Measurements from ENCODE around the gene TMEM242. TPM values are rescaled to one million over a fixed set of nuclear protein-coding genes. Genes with fewer than 3 reads are reported as not detected.
"Not testable (repeated sequence)": the region's sequence is repeated elsewhere in the genome, so short reads cannot be mapped to it uniquely, and the experiment has no call there.

Gene TMEM242
- polyA plus RNA-seq, 1 donor, result 10.2 TPM

DNA sequence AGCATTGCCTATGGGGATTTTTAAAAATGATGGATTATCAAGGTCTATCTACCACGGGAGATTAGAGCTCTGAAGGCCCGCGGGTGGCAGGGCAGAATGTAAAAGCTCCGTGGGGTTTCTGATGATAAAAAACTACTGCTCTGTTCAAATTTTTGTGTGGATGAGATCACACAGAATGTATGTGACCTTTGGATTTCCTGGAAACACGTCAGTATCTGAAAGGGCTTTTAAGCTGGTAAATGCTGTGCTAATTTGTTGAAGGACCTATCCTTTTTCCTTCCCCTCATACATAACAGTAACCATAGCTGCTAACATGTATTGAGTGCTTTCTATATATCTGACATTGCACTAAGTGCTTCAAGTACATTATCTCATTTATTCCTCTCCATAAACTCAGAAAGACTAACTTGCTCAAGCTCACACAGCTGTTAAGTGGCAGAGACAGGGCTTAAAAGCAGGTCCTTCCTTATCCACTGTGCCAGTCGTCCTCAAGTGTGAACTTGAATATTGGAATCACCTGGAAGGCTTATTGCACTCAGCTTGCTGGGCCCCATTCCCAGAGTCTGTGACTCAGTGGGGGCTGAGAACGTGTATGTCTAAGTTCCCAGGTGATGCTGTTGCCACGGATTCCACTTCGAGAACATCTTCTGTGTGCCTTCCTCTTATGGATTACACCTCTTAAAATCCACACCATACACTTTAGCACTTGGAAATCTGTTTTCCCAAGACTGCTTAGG, 1.9 kb upstream of the TMEM242 start:
- no peak for DNase-seq (ENCODE audit: low read depth)

DNA sequence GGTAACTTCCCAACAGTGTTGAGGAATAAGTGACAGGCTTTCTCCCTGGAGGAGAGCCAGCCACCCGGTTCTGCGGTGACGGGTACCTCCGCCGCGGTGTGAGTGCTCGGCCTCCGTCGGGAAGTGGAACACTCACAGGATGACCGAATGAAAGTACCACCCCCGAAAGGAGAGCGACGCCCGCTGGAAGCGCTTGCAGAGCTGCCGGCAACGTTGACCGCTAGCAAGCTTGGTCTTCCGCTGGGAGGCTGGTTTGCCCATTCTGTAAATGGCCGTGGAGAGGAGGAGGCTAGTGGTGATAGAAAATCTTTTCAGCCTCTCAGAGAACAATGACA, 614 bp upstream of the TMEM242 start:
- peak; percentile 53 for DNase-seq (ENCODE audit: low read depth)

DNA sequence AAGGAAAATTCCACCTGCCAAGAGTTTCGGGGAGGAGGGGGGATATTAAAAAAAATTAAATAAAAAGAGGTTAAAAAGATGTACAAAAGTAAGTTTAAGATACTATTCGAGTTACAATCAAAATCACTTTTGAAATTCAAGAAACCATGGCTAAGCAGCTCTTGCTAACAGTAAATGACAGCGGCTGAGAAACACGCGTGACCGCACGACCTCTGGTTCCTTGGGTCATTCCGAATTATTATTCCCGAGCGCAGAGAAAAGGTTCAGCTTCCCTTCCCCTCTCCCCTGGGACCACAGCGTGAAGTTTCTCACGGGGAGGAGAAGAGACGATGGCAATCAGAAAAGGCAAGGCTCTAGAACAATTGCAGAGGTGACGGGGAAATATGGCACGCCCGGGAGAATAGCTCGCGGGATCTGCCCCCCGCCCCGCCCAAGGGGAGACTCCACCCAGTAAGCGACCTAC, 496 bp downstream of the TMEM242 start:
- no peak for DNase-seq (ENCODE audit: low read depth)

DNA sequence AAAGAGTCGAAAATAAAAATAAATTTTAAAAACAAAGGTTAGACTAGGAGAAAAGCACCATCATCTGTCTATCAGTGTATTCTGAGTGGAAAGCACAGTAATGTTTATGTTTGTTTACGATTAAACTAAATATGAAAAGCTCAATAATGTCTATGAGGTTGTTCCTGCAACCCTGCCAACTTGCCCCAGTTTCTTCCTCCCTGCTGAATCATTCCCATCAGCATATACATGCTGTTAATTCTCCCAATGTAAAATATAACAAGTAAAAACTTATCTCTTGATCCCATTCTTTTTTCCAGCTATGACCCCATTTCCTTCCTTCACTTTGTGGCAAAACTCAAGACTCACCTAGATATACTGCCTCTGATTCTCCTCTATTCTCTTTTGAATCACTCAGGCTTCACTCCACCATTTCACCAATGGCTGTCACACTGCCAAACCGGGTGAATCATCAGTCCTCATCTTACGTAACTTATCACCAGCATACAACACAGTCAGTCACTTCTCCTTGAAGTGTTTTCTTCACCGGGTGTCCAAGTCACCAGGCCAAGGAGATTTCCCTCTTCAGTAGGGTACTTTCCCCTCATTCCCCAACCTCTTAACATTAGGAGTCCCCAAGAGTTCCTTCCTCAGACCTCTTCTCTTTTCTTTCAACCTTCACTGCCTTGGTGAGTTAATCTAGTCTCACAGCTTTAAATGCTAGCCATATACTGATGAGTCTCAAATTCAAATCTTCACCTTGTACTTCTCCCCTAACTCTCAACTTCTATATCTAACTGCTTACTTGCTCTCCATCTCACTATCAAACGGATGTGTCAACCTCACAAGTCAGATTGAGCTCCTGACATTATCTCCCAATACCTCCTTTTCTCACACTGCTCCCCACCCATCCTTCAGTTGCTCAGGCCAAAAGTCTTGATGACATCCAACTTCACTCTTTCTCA, 6.2 kb downstream of the TMEM242 start:
- DNase-seq (ENCODE audit: low read depth), result no peak

DNA sequence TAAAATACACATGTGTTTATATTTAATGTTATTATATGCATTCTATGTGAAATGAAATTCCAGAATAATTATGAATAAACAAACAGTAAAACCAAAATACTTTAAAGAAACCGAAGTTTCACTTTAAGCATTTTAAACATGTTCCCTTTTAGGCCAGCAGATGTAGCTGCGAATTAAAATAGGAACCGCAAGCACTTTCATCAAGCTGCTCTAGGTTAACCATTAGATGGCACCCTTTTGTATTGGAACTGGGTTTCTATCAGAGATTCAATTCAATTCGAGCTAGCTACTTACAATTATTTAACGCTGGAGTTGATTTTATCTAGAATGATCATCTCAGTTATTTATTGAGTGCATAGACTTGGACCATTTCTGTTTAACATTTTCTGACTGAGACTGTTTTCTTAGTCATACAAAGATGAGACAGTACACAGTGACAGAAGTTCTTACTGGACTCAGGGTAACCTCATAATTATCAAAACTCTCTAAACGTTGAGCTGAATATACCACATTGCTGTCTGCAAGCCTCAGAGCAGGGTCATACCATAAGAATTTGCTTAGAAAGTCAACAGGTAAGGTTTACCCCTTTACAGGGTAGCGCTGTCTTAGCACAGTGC, 8.5 kb downstream of the TMEM242 start:
- DNase-seq (ENCODE audit: low read depth), result peak; percentile 57

DNA sequence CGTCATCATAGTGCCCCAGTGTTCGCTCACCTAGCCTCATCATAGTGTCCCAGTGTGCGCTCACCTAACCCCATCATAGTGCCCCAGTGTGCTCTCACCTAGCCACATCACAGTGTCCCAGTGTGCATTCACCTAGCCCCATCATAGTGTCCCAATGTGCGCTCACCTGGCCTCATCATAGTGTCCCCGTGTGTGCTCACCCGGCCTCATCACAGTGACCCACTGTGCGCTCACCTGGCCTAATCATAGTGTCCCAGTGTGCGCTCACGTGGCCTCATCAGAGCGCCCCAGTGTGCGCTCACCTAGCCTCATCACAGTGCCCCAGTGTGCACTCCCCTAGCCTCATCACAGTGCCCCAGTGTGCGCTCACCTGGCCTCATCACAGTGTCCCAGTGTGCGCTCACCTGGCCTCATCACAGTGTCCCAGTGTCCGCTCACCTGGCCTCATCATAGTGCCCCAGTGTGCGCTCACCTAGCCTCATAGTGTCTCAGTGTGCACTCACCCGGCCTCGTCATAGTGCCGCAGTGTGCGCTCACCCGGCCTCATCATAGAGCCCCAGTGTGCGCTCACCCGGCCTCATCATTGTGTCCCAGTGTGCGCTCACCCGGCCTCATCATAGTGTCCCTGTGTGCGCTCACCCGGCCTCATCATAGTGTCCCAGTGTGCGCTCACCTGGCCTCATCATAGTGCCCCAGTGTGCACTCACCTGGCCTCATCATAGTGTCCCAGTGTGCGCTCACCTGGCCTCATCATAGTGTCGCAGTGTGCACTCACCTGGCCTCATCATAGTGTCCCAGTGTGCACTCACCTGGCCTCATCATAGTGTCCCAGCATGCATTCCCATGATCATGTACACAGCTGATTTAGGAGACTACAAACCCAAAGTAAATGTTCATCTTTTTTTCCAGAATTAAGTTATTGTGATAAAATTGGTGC, 9.5 kb downstream of the TMEM242 start:
- no peak for DNase-seq (ENCODE audit: low read depth)

DNA sequence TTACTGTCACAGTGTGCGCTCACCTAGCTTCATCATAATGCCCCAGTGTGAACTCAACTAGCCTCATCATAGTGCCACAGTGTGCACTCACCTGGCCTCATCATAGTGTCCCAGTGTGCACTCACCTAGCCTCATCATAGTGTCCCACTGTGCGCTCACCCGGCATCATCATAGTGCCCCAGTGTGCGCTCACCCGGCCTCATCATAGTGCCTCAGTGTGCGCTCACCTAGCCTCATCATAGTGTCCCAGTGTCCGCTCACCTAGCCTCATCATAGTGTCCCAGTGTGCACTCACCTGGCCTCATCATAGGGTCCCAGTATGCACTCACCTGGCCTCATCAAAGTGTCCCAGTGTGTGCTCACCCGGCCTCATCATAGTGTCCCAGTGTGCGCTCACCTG, 10.6 kb downstream of the TMEM242 start:
- DNase-seq (ENCODE audit: low read depth), result no peak

DNA sequence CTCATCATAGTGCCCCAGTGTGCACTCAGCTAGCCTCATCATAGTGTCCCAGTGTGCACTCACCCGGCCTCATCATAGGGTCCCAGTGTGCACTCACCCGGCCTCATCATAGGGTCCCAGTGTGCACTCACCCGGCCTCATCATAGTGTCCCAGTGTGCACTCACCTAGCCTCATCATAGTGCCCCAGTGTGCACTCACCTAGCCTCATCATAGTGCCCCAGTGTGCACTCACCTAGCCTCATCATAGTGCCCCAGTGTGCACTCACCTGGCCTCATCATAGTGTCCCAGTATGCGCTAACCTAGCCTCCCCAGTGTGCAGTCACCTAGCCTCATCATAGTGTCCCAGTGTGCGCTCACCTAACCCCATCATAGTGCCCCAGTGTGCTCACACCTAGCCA, 12.6 kb downstream of the TMEM242 start:
- DNase-seq (ENCODE audit: low read depth), result not testable (repeated sequence)

DNA sequence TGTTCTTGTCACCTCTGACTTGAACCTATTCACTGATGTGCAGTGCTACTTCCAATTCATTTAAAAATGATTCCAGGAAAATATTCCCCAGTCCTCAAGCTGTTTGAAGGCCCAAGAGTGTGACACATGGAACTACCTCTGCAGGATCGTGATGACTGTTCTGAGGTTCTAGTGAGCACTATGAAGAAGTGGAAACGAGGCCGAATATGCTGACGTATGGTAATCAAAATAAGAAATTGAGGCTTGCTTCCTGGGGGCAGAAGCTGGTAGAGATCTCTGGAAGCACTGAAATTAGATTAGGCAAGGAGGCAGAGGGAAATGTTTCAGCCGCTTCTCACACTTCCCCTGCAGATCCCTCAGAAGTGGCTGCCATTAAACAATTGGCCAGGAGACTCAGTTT, 15.7 kb downstream of the TMEM242 start:
- DNase-seq (ENCODE audit: low read depth), result no peak

DNA sequence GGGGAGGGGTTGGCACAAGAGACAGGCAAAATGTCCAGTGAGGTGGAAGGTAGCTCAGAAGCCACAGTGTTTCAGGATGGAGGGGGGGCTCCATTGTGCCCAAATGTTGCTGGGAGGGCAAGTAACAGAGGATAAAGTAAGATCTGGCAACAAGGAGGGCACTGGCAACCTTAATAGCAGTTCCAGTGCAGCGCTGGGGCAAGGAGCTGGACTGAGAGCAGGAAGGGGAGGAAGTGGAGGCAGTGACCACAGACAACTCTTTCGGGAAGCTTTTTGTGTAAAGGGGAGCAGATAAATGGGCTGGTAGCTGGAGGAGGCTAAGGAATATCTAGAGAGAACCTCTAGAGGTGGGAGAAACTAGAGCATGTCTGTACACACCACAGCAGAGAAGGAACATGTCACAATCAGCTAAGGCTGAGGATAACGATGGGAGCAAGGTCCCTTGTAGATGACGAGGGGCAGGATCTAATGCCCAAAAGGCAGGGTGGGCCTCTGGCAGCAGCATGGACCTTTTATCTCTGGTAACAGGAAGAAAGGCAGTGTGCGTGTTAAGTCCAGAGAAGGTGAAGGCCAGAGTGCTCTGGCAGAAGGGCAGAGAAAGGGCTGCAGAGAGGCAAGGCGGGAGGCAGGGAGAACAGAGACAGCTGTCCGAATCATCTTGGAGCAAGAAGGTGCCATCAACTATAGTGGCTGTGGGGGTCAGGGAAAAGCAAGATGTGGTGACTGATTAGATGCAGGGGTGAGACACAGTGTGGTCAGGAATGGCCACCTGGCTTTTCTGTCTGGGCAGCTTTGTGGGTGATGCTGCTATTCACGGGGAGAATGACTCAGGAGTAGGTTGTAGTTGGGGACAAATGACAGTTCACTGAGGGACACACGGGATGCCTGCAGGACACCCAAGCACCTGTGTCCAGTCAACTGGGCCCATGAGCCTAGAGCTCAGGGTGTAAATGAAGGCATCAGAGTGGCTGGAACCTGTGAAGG, 17.4 kb downstream of the TMEM242 start:
- DNase-seq (ENCODE audit: low read depth), result no peak

DNA sequence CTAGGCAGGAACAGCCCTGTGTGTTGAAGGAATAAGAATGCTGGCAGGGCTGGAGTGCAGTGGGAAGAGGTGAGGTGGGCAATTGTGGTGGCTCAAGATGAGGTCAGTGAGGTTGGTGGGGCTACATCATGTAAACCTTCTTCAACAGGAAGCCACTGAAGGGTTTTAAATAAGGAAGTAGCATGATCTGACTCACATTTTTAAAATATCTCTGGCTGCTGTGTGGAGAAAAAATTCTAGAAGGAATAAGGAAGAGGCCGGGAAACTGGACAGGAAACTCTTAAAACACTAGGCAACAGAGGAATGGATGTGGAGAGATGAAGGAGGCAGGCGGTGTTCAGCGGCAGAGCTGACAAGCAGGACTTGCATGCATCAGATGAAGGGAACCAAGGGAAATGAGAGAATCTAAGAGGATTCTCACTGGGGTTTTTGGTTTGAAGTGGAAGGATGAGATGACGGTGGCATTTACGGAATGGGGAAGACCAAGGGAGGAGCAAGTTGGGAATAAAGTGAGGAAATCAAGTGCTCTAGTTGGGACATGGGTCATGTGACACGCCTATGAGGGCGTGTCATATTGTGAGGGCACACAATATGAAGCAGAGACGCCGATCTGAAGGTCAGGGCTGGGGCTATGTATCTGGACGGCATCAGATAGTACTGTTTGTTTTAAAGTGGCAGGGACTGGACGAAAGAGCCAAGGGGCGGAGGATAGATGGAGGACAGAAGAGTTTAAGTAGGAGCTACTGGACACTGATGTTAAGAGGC, 18.2 kb downstream of the TMEM242 start:
- DNase-seq (ENCODE audit: low read depth), result no peak

DNA sequence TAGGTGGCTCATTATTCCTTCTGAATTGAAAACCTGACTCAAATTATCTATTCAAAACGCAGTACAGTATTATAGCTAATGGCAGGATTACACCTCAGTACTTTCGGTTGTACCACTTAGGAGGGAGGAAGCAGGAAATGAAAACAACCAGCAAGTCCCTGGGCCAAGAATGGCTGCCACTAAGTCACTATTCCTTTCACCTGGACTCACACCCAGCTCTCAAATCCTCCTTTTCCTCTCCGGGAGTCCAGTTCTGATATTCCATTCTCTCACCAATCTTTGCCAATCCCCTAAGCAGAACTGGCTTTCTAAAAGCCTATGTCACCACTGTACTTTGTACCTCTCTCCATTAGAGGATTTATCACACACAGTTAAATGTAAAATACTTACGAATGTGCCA, 20.6 kb downstream of the TMEM242 start:
- no peak for DNase-seq (ENCODE audit: low read depth)

DNA sequence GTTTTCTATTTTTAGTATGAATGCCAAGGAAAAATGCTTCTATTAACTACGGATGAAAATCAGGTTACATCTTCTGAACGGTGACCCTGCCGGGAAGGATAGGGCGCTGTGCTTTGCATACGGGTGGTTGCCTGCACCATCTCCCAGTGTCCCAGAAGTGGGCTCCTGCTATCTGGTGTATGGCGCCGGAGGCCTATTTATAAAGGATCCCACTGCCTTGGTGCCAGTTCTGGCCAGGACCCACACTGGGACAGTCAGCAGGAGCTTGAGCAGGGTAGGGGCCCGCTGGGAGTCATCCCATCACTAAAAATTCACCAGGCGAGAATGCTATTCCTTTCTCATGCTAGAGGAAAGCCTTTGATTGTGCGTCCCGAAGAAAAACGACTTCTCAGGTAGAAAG, 22.9 kb downstream of the TMEM242 start:
- no peak for DNase-seq (ENCODE audit: low read depth)

DNA sequence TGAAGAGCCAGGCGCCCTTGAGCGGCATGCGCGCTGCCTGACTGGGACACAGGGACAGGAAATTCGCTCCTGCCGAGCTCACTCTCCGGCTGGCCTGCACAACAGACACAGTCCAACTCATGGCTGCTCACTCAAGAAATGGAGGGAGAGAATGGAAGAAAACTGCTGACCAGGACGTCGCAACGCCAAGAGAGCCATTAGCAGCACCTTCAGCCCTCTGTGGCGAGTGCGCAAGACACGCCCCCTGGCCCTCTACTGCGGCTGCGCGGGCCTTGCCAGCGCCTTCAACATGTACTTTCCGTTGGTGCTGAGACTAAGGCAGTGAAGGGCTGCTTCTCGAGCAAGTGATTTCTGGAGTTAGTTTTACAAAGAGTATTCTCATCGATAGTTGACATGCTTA, 23.3 kb downstream of the TMEM242 start:
- DNase-seq (ENCODE audit: low read depth), result no peak

DNA sequence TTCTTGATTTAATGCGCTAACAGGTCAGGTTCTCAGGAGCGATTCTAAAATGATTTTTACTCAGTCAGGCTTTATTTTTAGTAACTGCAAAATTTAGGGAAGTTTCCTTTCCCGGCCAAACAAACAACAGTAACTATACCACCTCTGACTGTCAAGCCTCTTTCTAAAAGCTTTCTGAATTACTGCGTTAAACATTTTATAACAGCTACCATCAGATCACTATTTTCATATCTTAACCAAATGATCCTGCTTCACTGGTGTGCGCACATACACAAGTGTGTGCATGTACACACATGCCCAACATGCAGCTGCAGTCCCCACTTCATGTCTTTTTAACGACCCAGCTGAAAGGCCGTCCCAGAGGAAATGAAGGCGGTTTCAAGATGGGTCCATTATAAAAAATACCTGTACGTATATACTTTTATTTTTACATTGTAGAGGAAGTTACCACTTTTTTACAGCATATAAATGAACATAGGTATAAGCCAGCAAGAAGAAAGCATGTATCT, 25.0 kb downstream of the TMEM242 start:
- DNase-seq (ENCODE audit: low read depth), result no peak

DNA sequence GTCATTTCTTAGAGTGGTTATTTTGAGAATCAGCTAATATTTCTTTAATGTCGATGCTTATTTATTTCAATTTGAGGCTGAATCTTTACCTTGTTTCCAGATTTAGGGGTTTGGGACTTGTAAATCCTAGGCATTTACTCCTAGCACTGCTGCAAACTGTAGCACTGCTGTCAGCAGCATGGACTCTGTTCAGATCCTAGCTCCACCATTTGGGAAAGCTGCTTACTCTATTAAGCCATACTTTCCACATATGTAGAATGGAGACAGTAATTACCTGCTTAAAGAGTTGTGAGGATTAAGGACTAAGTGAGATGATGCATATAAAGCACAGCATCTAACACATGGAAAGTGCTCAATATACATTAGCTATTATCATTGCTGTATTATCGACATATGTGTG, 28.7 kb downstream of the TMEM242 start:
- DNase-seq (ENCODE audit: low read depth), result no peak

DNA sequence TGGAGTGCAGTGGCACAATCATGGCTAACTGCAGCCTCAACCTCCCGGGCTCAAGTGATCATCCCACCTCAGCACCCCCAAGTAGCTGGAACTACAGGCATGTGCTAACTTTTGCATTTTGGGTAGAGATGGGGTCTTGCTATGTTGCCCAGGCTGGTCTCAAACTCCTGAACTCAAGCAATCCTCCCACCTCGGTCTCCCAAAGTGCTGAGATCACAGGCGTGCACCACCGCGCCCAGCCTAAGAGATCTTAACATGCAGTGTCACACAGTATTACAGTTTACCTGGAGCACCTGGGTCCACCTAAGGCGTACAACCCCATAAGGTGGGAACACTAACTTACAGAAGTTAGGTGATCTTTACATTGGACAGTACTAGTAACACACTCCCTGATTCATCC, 29.5 kb downstream of the TMEM242 start:
- DNase-seq (ENCODE audit: low read depth), result no peak

DNA sequence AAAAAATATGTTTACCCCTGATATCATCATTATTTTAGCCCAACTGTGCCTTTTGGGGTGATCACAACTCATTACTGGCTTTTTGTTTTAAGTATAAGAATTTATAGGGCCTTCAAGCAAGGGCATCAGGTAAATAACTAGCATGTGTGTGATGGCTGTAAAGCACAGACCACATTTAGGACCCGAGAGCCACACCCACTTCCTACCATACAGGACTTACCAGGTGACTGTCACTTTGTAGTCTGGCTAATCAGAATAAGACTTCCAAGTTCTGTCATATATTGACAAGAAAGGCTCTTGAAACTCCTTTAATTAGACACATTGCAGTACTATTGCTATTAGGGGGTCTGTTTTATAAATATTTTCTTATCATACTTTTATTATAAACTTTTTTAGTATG, 31.1 kb downstream of the TMEM242 start:
- DNase-seq (ENCODE audit: low read depth), result no peak

DNA sequence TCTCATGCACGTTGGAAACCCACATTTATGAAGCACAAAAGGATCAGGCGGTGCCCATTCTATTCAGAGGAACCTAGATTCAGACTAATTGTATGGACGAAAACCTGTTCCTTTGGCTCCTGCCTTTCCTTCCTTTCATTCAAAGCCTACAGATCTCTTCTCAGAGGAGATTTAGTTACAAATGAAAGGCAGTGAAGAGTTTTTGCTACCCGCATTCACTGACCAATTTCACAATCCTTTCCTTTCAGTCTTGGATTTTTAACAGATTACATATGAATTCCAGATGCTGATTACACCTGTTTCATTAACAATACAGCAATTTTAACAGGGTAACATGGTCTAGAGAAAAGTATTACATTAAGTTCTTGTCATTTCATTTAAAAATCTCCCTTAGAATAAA, 32.0 kb downstream of the TMEM242 start:
- DNase-seq (ENCODE audit: low read depth), result no peak

Data from forelimb muscle (tissue), 1 donor.